ENCODE results near the gene LTC4S.

The LTC4S gene

GRCh38 chr5:179812135-179812825 is 18.5 kb downstream of the LTC4S start:
- DNase-seq (ENCODE audit: low spot score): no peak

- no peak for DNase-seq (ENCODE audit: low spot score)
Measured at GRCh38 chr5:179812997-179813607, 19.3 kb downstream of the LTC4S start.

- no peak for DNase-seq (ENCODE audit: low spot score)
Measured at GRCh38 chr5:179814090-179814489, 20.3 kb downstream of the LTC4S start.

GRCh38 chr5:179815491-179816249 is 21.9 kb downstream of the LTC4S start:
- DNase-seq (ENCODE audit: low spot score): no peak

GRCh38 chr5:179816401-179816795 is 22.6 kb downstream of the LTC4S start:
- DNase-seq (ENCODE audit: low spot score): no peak

- DNase-seq (ENCODE audit: low spot score): no peak
Measured at GRCh38 chr5:179816796-179817469, 23.1 kb downstream of the LTC4S start.

- no peak for DNase-seq (ENCODE audit: low spot score)
Measured at GRCh38 chr5:179817470-179817840, 23.7 kb downstream of the LTC4S start.

GRCh38 chr5:179817890-179818745 is 24.3 kb downstream of the LTC4S start:
- DNase-seq (ENCODE audit: low spot score): no peak

- DNase-seq (ENCODE audit: low spot score): peak; percentile 93
Measured at GRCh38 chr5:179818746-179819295, 25.0 kb downstream of the LTC4S start.

GRCh38 chr5:179819296-179820126 is 25.7 kb downstream of the LTC4S start:
- peak; percentile 71 for DNase-seq (ENCODE audit: low spot score)

GRCh38 chr5:179820127-179820482 is 26.3 kb downstream of the LTC4S start:
- DNase-seq (ENCODE audit: low spot score): no peak

- DNase-seq (ENCODE audit: low spot score): peak; percentile 93
Measured at GRCh38 chr5:179820483-179821297, 26.9 kb downstream of the LTC4S start, which contains the start of gene SQSTM1. Gene SQSTM1, plus strand, starts transcription at chr5:179820905. Its CDS starts 32 bp downstream, at chr5:179820937.

GRCh38 chr5:179821298-179822058 is 27.7 kb downstream of the LTC4S start:
- peak; percentile 96 for DNase-seq (ENCODE audit: low spot score)

- DNase-seq (ENCODE audit: low spot score): no peak
Measured at GRCh38 chr5:179822059-179822432, 28.3 kb downstream of the LTC4S start.

GRCh38 chr5:179822444-179822990 is 28.7 kb downstream of the LTC4S start:
- no peak for DNase-seq (ENCODE audit: low spot score)

GRCh38 chr5:179823937-179824744 is 30.4 kb downstream of the LTC4S start:
- no peak for DNase-seq (ENCODE audit: low spot score)

GRCh38 chr5:179824745-179825112 is 30.9 kb downstream of the LTC4S start:
- DNase-seq (ENCODE audit: low spot score): no peak

Measured in Ammon's horn (tissue), 1 donor.